ENCODE data around the gene TUBGCP2. TPM values are rescaled to one million over a fixed set of nuclear protein-coding genes. Genes with fewer than 3 reads are reported as not detected.

Gene TUBGCP2
- total and polyA plus RNA-seq, 12 donors = 31.5 to 77.6 (median 37.3) TPM

DNA sequence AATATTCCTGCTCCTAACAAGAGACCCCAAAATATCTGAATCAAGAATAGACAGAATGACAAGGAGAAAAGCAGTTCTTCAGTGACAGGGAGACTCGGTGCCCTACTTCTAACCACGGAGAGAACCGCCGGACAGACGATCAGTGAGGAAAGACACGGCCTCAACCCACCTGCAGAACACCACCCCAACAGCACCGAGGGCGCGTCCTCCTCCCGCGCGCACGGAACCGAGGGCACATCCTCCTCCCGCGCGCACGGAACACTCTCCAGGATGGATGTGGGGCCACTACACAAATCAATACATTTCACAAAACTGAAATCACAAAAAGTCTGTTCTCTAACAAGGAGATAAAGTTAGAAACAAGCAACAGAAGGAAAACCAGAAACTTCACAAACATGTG, 22.3 kb downstream of the TUBGCP2 start:
- H3K27ac ChIP-seq = no peak overlapping the region
- 93% methylated on average over 18 of the region's 18 CpGs for WGBS, 2 donors
- ATAC-seq (no peak), DNase-seq (no peak)
- H3K9me3 ChIP-seq = no peaks in the 10 kb centered on the region
- no peak overlapping the region for H3K4me3 ChIP-seq
- peaks cover 8 to 98% (median 92%) of the 10 kb centered on the region in 9 donors for H3K36me3 ChIP-seq
- no peaks in the 10 kb centered on the region for H3K27me3 ChIP-seq
- intact Hi-C loops (cut with DNase I) = no loop called here
- H3K4me1 ChIP-seq = no peaks in the 10 kb centered on the region
- TF ChIP-seq, protein P1, sequence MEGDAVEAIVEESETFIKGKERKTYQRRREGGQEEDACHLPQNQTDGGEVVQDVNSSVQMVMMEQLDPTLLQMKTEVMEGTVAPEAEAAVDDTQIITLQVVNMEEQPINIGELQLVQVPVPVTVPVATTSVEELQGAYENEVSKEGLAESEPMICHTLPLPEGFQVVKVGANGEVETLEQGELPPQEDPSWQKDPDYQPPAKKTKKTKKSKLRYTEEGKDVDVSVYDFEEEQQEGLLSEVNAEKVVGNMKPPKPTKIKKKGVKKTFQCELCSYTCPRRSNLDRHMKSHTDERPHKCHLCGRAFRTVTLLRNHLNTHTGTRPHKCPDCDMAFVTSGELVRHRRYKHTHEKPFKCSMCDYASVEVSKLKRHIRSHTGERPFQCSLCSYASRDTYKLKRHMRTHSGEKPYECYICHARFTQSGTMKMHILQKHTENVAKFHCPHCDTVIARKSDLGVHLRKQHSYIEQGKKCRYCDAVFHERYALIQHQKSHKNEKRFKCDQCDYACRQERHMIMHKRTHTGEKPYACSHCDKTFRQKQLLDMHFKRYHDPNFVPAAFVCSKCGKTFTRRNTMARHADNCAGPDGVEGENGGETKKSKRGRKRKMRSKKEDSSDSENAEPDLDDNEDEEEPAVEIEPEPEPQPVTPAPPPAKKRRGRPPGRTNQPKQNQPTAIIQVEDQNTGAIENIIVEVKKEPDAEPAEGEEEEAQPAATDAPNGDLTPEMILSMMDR (IDR thresholded peaks at IDR 0.05) = no peak

DNA sequence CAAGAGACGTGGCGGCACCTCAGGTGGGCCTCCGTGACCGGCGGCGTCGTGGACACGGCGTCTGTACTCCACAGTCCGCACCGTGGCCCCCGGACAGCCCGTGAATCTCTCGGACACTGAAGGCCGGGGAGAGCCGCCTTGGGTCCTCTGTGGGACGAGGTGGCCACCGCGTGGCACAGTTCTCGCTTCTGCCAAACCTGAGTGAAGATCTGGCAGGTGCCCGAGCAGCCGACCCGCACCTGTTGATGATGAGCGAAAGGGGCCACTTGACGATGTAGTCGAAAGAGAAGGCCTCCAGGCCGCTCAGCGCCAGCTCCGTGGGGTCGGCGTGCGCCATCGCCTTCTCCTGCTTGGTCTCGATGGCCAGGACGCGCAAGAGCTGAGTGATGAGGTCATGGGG, 23.5 kb downstream of the TUBGCP2 start:
- no peak for DNase-seq

DNA sequence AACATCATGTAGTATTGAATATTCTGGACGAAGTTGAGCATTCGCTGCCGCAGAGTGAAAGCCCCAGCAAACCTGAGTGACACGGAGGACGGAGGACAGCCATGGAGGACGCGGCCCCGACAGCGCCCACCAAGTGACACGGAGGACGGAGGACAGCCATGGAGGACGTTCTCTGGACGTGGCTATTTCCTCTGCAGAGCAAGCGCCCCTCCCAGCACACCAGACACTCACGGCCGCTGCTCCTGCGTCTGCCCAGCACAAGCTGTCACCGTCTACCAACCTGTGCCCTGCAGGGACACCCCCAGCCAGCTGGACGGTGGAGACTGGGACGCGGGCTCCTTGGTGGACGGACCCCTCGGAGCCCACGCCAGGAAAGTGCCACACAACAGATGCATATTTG, 24.7 kb downstream of the TUBGCP2 start:
- no peak for DNase-seq
- 95 to 96% methylated on average over 24 of the region's 24 CpGs for WGBS, 2 donors
- no peak overlapping the region for H3K27ac ChIP-seq

More for the DNA sequence above, 23.5 kb downstream of the TUBGCP2 start:
- no peak for ATAC-seq
- no peak overlapping the region for H3K4me3 ChIP-seq
- WGBS, 2 donors = 94 to 96% methylated on average over 36 of the region's 36 CpGs
- peaks cover 0 to 4% (median 0%) of the 10 kb centered on the region in 9 donors for H3K4me1 ChIP-seq
- H3K36me3 ChIP-seq = peaks cover 8 to 96% (median 87%) of the 10 kb centered on the region in 9 donors
- intact Hi-C loops (cut with DNase I) = no loop called here
- H3K9me3 ChIP-seq = no peaks in the 10 kb centered on the region
- no peak overlapping the region for H3K27ac ChIP-seq
- H3K27me3 ChIP-seq = no peaks in the 10 kb centered on the region
- TF ChIP-seq, protein P1 (IDR thresholded peaks at IDR 0.05) = no peak

DNA sequence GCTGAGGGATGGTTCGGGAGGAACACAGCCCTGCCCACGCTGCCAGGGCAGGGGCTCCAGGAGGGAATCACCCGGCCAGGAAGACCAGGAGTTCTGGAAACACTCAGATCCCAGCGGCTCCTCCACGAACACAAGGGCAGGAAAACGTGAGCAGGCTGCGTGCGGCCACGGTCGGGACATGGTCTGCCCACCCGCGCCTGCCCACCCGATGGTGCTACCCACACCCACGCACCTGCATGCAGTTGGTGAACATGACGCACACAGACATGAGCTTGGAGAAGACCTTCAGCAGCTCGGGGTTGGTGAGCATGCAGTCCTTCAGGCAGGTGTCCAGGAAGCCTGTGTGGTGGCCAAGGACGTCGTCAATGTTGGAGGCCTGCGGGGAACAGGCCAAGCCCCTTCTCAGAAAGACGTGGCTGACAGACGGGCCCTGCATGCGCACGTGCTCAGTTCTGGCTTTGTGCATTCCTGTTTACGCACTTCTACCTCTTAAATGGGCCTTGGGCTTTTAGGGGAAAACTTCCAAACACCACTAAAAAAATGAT, 25.8 kb downstream of the TUBGCP2 start:
- H3K4me3 ChIP-seq = no peak overlapping the region
- DNase-seq (no peak), ATAC-seq (no peak)
- TF ChIP-seq, protein P1 (IDR thresholded peaks at IDR 0.05) = no peak
- 94 to 95% methylated on average over 24 of the region's 24 CpGs for WGBS, 2 donors
- intact Hi-C loops (cut with DNase I) = no loop called here
- no peaks in the 10 kb centered on the region for H3K9me3 ChIP-seq
- H3K27me3 ChIP-seq = no peaks in the 10 kb centered on the region
- peaks cover 0 to 27% (median 0%) of the 10 kb centered on the region in 9 donors for H3K4me1 ChIP-seq
- no peak overlapping the region for H3K27ac ChIP-seq
- H3K36me3 ChIP-seq = peaks cover 1 to 95% (median 72%) of the 10 kb centered on the region in 9 donors

More for the DNA sequence above, 24.7 kb downstream of the TUBGCP2 start:
- Histone ChIP-seq H3K4me3 (no peak overlapping the region), H3K36me3 (peaks cover 8 to 96% (median 78%) of the 10 kb centered on the region in 9 donors), H3K4me1 (peaks cover 0 to 17% (median 0%) of the 10 kb centered on the region in 9 donors), H3K9me3 (no peaks in the 10 kb centered on the region), H3K27me3 (no peaks in the 10 kb centered on the region)
- TF ChIP-seq, protein P1 (IDR thresholded peaks at IDR 0.05) = no peak
- no peak for ATAC-seq
- intact Hi-C loops (cut with DNase I) = no loop called here
